ENCODE measurements around the gene SIGLEC1. TPM values are rescaled to one million over a fixed set of nuclear protein-coding genes. Genes with fewer than 3 reads are reported as not detected.

SIGLEC1 gene
- total and polyA plus RNA-seq, 2 of the 8 experiments (the other 6 are each of a cell fraction or from before 2014, with no cell fraction given): 0.02 TPM; not detected in 1

DNA sequence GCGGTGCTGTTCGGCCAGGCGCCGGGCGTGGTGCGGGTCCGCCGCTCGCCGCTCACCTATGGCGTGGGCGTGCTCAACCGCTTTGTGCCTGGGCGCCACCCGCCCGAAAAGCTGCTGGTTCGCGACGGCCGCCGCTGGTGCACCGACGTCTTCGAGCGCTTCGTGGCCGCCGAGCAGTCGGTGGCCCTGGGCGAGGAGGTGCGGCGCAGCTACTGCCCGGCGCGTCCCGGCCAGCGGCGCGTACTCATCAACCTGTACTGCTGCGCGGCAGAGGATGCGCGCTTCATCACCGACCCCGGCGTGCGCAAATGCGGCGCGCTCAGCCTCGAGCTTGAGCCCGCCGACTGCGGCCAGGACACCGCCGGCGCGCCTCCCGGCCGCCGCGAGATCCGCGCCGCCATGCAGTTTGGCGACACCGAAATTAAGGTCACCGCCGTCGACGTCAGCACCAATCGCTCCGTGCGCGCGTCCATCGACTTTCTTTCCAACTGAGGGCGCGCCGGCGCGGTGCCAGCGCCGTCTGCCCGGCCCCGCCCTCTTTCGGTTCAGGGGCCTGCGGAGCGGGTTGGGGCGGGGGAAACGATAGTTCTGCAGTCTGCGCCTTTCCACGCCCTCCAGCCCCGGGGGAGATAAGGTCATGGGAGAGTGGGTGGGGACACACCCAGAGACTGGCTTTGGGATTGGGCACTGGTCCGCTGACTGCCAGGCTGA, 39.4 kb upstream of the SIGLEC1 start (continued):
- TF ChIP-seq EGR1 (IDR thresholded peaks at IDR 0.05; ENCODE audit: borderline replicate concordance, low read depth, low read length): peak; percentile 4; the same call in 1 of the 2 replicates

Data from H1 (cell line).